MM.1S (cell line): ENCODE results near the gene SMC5.

Experiments used
- CTCF ChIP-seq: fragments of 300-600 bp; sonication (generic); IDR thresholded peaks from 2 replicates; pipeline ENCODE4 v1.5.1; 2016; ENCODE audit warnings: antibody characterized with exemption, low read length, mixed read lengths
- EZH2 ChIP-seq: fragments of 300-600 bp; sonication (generic); optimal IDR thresholded peaks from 2 replicates; pipeline ENCODE3; 2017; ENCODE audit warnings: low read depth, mild to moderate bottlenecking, antibody characterized with exemption, low read length, mixed read lengths
- EZH2phosphoT487 ChIP-seq: fragments of 300-600 bp; sonication (generic); IDR thresholded peaks from 2 replicates; pipeline ENCODE4 v1.6.1; 2018; ENCODE audit warnings: antibody characterized with exemption, low read length

GRCh38 chr9:70256123-70256551 lies 2.6 kb upstream of the SMC5 start:
- TF ChIP-seq CTCF (no peak), EZH2 (no peak), EZH2phosphoT487 (no peak)
